Endometrial microvascular endothelial cells (primary cell): ENCODE data around the gene CACHD1. TPM values are rescaled to one million over a fixed set of nuclear protein-coding genes. Genes with fewer than 3 reads are reported as not detected.

Experiments
- in situ Hi-C: cut with HindIII; loops from 2 replicates; pipeline ENCODE4 v1.10.0; 2017; ENCODE audit warnings: low sequenced_read_pairs, low pct_unique_long_range_greater_than_20kb; ENCODE audit errors: inconsistent ontology term
- total RNA-seq: library from RNA; depleted of rRNA; stranded (reverse); fragments of >200 nt; gene quantifications from one replicate; pipeline ENCODE4 v1.2.3, GENCODE V29; 2015; ENCODE audit errors: inconsistent ontology term

CACHD1 gene
- 7.7 TPM for total RNA-seq

- in situ Hi-C loops, result loop anchor here (10.0 kb wide), 1 partner anchor 205 kb away; no protein-coding TSS in a partner anchor
Measured at GRCh38 chr1:64469977-64470664, at the start of gene CACHD1. CACHD1 (plus strand) TSS chr1:64470129; CDS start chr1:64470745, 616 bp downstream.

GRCh38 chr1:64421377-64421776, 48.6 kb upstream of the CACHD1 start:
- in situ Hi-C loops, result no loop called here

GRCh38 chr1:64423526-64423925, 46.4 kb upstream of the CACHD1 start:
- in situ Hi-C loops, result no loop called here

- in situ Hi-C loops, result no loop called here
Measured at GRCh38 chr1:64424412-64424811, 45.5 kb upstream of the CACHD1 start.

GRCh38 chr1:64425521-64425920, 44.4 kb upstream of the CACHD1 start:
- in situ Hi-C loops, result no loop called here

GRCh38 chr1:64426681-64427080, 43.2 kb upstream of the CACHD1 start:
- in situ Hi-C loops, result no loop called here

- in situ Hi-C loops, result no loop called here
Measured at GRCh38 chr1:64427879-64428278, 42.0 kb upstream of the CACHD1 start.

GRCh38 chr1:64433308-64433707, 36.6 kb upstream of the CACHD1 start:
- in situ Hi-C loops, result no loop called here

GRCh38 chr1:64433747-64434146, 36.2 kb upstream of the CACHD1 start:
- in situ Hi-C loops, result no loop called here

GRCh38 chr1:64435000-64435399, 34.9 kb upstream of the CACHD1 start:
- in situ Hi-C loops, result no loop called here

GRCh38 chr1:64437453-64437852, 32.5 kb upstream of the CACHD1 start:
- in situ Hi-C loops, result no loop called here

GRCh38 chr1:64440183-64440826, 29.6 kb upstream of the CACHD1 start:
- in situ Hi-C loops, result no loop called here

GRCh38 chr1:64451440-64451839, 18.5 kb upstream of the CACHD1 start:
- in situ Hi-C loops, result no loop called here

GRCh38 chr1:64453688-64454087, 16.2 kb upstream of the CACHD1 start:
- in situ Hi-C loops, result no loop called here

GRCh38 chr1:64458915-64459314, 11.0 kb upstream of the CACHD1 start:
- in situ Hi-C loops, result no loop called here

- in situ Hi-C loops, result no loop called here
Measured at GRCh38 chr1:64459743-64460142, 10.2 kb upstream of the CACHD1 start.

- in situ Hi-C loops, result no loop called here
Measured at GRCh38 chr1:64466033-64466432, 3.9 kb upstream of the CACHD1 start.

GRCh38 chr1:64469116-64469976, 583 bp upstream of the CACHD1 start:
- in situ Hi-C loops, result no loop called here

- in situ Hi-C loops, result loop anchor here (10.0 kb wide), 1 partner anchor 204 kb away; no protein-coding TSS in a partner anchor
Measured at GRCh38 chr1:64470665-64471217, 812 bp downstream of the CACHD1 start.
